NOMO-1 treated with dmso at 0.1 percent for 144 hours (cell line): ENCODE measurements around the gene ADAMTSL1.
"Not testable (repeated sequence)": the region's sequence is repeated elsewhere in the genome, so short reads cannot be mapped to it uniquely, and the experiment has no call there.

ENCODE experiments used
- DNase-seq: peaks from one replicate; lab custom pipeline; 2025; ENCODE audit not compliant: unreplicated experiment; lab: John Stamatoyannopoulos, UW

The ADAMTSL1 gene

GRCh38 chr9:18848657-18849056, 374.7 kb downstream of the ADAMTSL1 start:
- no peak for DNase-seq

DNA sequence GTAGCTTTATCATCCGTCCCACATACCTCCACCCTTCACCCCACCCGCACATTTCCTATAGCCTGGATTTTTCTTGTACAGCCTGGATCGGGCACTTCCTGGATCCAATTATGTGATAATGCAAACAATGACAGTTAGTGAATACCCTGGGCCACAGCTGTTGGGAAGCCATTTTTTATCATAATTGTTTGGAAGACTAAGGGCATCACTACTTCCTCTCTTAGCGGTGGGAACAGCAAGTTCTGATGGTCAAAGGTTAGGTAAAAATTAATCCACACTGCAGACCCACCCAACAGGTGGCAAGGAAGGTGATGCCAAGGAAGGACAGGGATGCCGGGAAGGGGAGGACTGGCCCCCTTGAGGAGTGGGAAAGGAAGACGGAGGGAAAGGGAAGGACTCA, 375.3 kb downstream of the ADAMTSL1 start:
- no peak for DNase-seq

- no peak for DNase-seq
These were observed 376.1 kb downstream of the ADAMTSL1 start for GRCh38 chr9:18849890-18850677.

DNA sequence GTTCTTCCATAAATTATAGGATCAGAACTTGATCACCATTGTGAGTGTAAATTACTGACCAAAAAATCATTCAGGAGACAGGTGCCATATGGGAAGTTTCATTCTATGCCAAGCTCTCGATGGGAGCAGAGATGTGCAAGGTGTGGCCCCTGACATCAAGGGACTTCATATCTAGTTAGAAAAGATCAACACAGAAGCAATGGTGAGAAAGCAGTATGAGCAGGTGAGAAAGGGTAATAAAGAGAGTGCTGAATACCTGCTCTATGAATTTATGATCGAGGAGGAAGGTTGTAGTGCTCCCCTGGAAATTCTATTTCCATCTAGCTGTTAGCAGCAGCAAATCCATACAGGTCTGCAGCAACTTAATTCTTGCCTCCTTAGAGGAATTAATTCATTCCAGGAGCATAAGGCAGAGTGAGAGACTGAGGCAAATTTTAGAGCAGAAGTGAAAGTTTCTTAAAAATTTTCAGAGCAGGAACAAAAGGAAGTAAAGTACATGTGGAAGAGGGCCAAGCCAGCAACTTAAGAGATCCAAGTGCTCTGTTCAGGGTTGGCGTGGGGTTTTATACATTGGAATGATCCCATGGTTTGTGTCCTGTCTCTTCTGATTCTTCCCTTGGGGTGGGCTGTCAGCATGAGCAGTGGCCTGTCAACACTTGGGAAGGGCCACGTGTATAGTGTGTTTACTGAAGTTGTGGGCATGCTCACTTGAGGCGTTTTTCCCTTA, 377.3 kb downstream of the ADAMTSL1 start:
- DNase-seq: no peak

DNA sequence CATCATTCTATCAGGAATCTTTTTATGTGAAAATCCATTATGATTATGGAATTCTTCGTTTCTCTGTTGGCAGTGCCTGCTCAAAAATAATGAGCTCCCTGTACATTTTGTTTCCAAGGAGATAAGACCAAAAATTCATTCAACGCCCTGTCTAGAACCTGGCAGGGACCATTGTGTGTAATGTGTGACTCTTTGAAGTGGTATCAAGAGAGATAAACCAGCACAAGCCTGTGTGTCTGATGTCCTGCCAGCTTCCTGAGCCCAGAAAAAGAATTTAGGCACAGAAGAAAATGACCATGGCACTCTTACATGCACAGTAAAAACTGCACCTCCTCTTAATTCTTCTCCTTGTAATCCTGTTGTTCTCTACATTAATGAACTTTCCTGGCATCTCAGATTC, 381.7 kb downstream of the ADAMTSL1 start:
- DNase-seq: no peak

DNA sequence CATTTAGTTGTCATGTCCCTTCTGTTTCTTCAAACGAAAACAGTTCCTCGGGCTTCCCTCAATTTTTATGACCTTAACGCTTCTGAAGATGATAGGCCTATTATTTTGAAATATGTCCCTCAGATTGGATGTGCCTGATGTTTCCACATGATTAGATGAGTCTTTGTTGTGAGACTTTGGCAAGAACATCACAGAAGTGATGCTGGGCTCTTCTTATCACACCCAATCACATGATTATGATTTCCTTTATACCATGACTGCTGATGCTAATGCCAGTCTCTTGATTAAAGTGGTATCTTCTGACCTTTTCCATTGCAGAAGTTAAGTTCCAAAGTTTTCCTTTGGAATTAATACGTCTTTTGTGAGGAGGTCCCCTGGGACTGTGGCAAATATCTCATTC, 383.4 kb downstream of the ADAMTSL1 start:
- DNase-seq: no peak

- no peak for DNase-seq
These were observed 383.8 kb downstream of the ADAMTSL1 start for GRCh38 chr9:18857769-18858168.

DNA sequence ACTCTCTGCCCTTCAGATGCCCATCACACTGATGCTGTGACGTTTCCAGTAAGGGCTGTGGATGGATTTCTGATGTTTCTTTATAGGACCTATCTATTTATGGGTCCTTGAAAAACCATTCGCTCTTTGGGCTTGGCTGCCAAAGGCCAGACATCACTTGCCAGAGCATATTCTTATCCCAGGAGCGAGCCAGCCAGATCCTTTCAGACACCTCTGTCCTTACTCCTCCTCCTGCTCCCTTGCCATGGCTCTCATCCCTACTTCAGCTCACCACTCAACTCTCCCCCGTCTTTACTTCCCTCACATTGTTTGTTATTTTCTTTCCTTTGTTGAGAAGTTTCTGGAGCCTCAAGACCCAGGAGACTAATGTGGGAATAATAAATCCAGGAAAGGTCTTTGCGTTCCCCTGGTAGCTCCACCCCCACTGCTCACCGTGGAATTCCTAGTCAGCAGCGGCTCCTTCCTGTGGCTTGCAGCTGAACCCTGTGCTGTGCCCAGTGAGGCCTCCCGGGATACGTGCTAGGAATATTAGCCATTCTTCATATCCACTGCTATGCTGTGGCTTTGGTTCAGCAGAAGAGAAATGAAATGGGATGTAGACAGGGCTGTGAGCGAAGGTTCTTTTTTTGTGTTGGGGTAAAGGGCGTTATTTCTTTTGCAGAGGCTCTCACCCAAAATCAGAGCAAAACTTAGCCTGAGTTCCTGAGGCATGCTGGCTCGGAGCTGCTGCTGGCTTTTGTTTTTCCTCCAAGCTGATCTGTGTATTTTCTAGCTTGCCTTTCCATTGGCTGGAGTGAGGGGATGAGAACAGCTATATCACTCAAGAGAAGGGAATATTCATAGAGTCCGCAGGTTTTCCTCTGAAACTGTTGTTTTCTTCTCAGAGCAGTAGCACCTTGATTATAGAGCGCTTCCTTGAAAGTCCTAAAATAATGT, 387.9 kb downstream of the ADAMTSL1 start:
- DNase-seq: no peak

- no peak for DNase-seq
These were observed 389.8 kb downstream of the ADAMTSL1 start for GRCh38 chr9:18863791-18864190.

DNA sequence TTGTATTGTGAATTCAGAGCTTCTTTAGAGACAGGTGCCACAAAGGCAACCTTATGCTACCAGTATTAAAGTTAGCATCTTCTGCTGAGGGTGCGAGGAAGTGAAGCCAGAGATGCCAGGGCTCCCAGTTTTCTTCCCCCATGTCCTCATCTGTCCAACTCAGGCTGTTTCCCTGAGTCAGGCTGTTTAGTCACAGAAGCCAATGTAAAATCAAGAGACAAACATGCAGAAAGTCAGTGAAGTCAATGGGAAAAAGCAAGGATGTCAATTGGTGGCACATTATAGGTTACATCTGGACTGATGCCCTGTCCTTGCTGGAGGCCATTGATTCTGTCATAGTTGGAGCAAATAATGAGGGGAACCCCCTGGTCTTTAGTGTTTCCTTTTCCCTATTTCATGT, 390.6 kb downstream of the ADAMTSL1 start:
- no peak for DNase-seq

GRCh38 chr9:18865542-18865941, 391.6 kb downstream of the ADAMTSL1 start:
- DNase-seq: no peak

DNA sequence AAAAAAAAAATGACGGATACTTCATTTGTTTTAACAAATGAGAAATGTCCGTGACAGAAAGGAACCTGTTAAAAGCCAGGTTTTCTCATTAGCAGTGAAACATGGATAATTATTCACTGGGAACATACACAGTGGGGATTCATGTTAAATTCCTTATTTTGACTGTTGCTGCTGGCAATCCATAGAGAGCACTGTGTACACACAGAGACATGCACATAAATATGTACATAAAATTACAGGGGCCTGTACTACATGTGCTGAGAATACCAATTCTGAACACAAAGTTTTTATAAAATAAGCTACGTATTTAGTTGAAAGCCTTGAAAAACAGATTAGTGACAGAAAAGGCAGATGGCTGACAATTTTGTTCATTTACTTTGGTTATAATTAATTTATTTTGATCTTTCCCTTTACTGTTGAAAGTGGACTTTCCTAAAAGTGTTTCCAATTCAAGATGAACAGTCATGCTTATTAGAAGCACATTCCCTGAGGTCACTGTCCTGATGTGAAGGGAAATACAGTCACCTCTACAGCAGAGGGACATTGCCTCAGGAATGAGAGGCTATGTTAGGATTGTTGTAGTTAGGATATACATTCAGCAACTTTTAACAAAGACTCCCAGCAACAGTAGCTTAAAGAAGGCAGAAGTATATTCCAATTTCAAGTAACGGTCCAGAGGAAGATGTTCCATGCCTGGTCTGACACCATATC, 392.3 kb downstream of the ADAMTSL1 start:
- DNase-seq: no peak

DNA sequence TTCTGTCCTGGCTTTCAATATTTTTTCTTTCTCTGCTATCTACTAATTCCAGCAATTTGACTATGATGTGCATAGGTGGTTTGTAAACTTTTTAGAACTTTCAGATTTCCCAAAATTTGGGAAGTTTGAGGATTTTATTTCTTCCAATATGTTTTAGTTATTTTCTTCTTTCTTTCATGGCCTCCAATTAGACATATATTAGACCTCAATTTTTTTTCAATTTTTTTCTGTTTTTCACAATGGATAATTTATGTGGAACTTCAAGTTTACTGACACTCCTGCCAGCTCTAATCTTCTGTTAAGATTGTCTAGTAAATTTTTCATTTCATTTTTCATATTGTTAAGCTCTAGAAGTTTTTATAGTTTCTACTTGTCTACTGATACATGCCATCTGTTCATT, 395.8 kb downstream of the ADAMTSL1 start:
- no peak for DNase-seq

DNA sequence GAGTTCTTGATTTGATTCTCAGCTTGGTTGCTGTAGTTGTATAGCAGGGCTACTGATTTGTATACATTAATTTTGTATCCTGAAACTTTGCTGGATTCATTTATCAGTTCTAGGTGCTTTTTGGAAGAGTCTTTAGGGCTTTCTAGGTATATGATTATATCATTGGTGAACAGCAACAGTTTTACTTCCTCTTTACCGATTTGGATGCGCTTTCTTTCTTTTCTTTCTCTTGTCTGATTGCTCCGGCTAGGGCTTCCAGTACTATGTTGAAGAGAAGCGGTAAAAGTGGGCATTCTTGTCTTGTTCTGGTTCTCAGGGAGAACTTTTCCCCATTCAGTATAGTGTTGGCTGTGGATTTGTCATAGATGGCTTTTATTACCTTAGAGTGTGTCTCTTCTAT, 400.1 kb downstream of the ADAMTSL1 start:
- no peak for DNase-seq

DNA sequence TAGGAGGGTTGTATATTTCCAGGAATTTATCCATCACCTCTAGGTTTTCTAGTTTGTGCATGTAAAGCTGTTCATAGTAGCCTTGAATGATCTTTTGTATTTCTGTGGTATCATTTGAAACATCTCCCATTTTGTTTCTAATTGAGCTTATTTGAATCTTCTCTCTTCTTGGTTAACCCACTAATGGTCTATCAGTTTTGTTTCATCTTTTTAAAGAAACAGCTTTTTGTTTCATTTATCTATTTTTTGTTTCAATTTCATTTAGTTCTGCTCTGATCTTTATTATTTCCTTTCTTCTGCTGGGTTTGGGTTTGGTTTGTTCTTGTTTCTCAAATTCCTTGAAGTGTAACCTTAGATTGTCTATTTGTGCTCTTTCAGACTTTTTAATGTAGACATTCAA, 401.0 kb downstream of the ADAMTSL1 start:
- not testable (repeated sequence) for DNase-seq

- no peak for DNase-seq
These were observed 404.0 kb downstream of the ADAMTSL1 start for GRCh38 chr9:18877984-18878383.

DNA sequence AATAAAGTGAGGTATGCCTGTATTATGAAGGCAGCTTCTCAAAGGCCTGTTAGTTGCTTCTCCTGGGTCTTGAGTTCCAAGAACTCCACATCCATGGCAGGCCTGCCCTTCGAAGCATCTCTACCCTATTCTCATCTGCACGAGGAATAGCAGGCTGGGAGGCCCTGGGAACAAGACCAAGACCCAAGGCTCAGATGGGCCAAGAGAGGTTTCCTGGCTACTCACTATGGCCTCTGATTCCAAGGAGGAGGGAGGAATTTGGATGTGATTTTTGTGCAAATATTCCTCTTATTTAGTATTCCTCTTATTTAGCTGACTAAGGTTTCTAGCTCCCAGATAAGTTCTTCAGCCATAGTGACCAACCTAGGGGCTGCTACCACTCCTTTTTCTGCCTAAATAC, 407.8 kb downstream of the ADAMTSL1 start:
- no peak for DNase-seq

DNA sequence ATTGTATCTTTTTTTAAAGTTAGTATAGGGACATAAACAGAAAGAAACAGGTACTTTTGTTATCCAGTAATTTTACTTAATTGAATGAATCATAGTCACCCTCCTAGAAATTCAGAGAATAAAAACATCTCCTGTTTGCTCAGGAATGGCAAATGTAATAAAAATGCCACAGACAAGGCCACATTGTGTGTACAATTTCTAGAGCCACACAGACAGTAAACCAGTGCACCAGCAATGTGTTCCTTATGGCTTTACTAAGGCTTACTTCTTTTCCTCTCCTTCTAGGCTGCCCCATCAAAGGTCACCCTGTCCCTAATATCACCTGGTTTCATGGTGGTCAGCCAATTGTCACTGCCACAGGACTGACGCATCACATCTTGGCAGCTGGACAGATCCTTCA, 413.6 kb downstream of the ADAMTSL1 start:
- DNase-seq: no peak

GRCh38 chr9:18888290-18888689, 414.3 kb downstream of the ADAMTSL1 start:
- no peak for DNase-seq

DNA sequence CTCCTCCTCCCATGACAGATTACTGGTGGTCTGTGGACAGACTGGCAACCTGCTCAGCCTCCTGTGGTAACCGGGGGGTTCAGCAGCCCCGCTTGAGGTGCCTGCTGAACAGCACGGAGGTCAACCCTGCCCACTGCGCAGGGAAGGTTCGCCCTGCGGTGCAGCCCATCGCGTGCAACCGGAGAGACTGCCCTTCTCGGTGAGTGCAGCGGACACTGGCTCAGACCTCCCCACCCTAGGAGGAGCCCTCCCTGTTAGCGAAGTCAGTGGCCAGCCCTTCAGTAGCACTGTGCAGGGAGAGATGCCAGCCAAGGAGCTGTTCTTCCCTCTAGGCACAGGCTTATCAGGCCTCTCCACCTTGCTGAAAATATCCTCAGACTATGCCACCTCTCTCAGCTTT, 415.6 kb downstream of the ADAMTSL1 start:
- no peak for DNase-seq

GRCh38 chr9:18890372-18890771, 416.4 kb downstream of the ADAMTSL1 start:
- no peak for DNase-seq
